NCI-H1048 (cell line): ENCODE measurements around the gene ZNF627.
"Not testable (repeated sequence)": the region's sequence is repeated elsewhere in the genome, so short reads cannot be mapped to it uniquely, and the experiment has no call there.

Experiments used
- DNase-seq: peaks from one replicate; lab custom pipeline; 2025; lab: John Stamatoyannopoulos, UW

The ZNF627 gene

DNA sequence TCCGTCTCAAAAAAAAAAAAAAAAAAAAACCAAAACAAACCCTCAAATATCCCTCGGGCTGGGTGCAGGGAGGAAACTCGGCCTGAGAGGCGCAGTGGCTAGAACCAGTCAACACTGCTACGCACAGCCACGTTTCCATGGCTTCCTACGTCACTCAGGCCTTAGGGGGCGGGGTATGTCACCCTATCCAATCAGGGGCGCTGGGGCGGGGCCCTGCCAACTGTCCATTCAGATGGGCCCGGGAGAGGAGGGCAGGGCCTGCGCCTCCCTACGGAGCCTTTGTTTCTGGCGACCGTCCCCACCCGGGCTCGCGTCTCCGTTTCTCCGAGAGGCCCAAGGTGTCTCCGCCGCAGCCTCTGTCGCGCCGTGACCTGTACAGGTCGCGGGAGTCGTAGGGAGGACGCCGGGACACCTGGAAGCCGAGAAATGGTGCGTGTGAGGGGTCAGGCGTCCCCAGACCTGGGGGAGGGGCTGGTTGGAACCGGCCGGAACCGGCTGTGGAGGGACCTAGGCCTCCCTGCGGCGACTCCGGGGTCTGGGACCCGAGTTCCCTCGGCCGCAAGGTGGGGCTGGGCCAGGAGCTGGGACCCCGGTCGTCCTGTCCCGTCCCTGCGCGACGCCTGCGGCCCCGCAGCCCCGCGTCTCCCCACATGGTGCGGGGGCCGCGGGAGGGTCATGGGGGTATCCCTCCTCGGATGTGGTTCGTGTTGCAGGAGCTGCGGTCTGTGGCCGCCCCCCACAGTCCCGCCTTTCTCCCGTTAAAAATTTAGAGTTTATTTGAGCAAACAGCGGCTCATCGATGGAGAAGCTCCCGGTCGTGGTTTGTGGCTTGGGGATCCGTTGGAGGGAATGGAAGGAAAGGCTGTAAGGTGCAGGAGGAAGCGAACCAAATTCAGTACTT lies at the start of gene ZNF627:
ZNF627 (plus strand) TSS at position 282 of the 901 bp plus-strand sequence; CDS start at position 427, 145 bp downstream.
- DNase-seq, result peak; percentile 95

- no peak for DNase-seq
Observed at GRCh38 chr19:11547929-11548700, 49.2 kb upstream of the ZNF627 start.

DNA sequence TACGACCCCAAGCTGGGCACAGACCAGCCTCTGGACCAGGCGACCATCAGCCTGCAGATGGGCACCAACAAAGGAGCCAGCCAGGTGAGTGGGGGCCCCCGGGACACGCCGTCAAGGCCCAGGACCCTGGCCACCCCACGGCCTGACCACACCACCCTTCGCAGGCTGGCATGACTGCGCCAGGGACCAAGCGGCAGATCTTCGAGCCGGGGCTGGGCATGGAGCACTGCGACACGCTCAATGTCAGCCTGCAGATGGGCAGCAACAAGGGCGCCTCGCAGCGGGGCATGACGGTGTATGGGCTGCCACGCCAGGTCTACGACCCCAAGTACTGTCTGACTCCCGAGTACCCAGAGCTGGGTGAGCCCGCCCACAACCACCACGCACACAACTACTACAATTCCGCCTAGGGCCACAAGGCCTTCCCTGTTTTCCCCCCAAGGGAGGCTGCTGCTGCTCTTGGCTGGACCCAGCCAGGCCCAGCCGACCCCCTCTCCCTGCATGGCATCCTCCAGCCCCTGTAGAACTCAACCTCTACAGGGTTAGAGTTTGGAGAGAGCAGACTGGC lies 47.8 kb upstream of the ZNF627 start:
- no peak for DNase-seq

- no peak for DNase-seq
Observed at GRCh38 chr19:11550265-11550664, 47.0 kb upstream of the ZNF627 start.

GRCh38 chr19:11551603-11552235 lies 45.6 kb upstream of the ZNF627 start:
- DNase-seq, result no peak

DNA sequence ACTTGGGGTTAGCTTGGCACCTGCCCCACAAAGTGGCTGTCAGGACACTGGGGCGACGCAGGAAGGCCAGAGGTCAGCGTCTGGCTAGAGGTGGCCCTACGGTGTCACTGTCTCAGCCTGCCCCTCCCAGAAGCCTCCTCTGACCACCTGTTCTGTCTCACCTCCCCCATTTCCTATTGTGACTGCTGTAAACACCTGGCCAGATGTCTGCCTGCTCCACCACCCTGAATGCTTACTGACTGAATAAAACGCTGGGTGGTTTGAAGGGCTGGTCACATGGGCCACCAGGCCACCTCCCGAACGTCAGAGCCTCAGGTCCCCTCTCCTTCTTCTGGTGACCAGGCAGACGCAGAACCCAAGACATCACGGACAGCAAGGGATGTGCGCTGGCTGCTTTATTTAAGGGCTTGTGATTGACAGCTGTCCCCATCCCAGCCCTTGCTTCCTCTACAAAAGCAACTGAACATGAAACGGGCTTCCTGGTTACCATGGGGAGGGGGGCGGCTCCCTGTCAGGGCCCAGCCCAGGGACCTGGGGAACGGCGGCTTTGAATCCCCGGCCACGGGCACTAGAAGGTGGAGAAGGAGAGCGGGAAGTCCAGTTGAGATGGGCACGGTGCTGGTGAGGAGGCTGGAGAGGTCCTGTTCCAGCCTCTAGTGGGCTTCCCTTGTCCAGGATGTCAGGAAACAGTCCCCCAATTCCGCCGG lies 44.5 kb upstream of the ZNF627 start:
- no peak for DNase-seq

DNA sequence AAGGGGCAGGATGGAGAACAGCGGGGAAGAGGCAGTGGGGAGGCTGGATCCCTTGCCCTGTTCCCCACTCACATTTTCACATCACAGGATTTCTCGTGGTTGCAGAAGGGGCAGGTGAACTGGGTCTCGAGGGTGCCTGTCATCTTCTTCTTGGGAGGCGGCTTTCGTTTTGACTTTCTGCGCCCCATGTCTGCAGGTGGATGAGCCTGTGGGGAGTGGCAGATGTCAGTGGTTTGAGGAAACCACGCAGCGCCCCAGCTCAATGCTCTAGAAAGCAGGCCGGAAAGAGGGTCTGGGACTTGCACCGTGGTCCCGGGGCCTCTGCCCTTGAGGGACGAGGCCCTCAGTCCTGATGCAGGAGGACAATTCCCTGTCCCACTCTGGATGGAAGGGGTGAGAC lies 43.1 kb upstream of the ZNF627 start:
- no peak for DNase-seq

GRCh38 chr19:11555246-11555645 lies 42.0 kb upstream of the ZNF627 start:
- no peak for DNase-seq

GRCh38 chr19:11556634-11557420 lies 40.5 kb upstream of the ZNF627 start:
- no peak for DNase-seq

DNA sequence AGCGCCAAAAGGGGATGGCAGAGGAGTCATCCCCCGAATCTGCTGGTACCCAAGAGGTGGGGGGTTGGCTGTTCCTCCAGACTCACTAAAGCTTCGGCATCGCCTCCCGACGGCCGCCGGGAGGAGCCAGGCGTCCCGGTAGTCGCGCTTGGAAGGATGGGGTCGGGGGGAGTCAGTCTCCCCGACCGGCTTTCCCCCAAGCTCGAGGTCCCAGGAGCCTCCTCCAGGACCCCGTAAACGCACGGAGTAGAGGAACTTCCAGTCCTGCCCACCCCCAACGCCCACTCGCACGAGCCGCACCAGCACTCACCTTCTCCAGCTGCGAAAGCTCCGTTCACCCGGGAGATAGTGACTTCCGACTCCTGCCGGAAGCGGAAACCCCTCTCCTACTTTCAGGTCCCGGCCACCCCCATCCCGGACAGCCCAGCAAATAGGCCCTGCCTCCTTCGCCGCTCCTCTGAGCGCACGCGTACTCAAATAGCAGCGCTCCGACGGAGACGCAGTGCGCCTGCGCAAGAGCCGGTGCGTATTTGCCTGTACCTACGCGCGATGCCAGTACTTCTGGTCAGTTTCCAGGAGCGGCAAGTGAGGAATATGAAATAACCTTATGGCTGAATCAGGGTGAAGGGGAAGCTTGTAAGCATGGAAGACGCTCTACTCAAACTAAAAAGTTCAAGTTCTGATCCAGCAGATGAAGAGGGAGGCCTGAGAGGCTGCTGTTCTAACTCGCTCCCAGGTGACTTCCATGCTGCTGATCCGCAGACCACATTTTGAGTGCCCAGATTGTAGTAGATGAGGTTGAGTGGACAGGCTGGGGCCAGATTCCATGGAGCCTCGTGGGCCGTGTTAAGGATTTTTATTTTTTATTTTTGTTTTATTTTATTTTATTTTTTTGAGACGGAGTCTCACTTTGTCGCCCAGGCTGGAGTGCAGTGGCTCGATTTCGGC lies 38.1 kb upstream of the ZNF627 start, which contains the start of gene ELOF1:
ELOF1 (minus strand) TSS at position 350 of the 948 bp plus-strand sequence. CDS start 4,883 bp downstream, outside the sequence.
- DNase-seq, result peak; percentile 93

- DNase-seq, result no peak
Observed at GRCh38 chr19:11560404-11561051, 36.8 kb upstream of the ZNF627 start.

DNA sequence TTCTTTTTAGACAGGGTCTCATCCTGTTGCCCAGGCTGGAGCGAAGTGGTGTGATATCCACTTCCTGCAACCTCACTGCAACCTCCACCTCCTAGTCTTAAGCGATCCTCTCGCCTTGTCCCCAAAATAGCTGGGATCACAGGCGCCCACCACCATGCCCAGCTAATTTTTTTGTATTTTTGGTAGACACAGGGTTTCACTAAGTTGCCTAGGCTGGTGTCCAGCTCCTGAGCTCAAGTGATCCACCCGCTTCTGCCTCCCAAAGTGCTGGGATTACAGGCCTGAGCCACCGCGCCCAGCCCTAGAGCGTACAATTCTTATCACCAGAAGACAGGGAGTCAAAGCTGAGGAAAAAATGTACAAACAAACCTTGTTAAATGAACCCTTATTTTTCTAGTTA lies 33.8 kb upstream of the ZNF627 start:
- no peak for DNase-seq

GRCh38 chr19:11564082-11564807 lies 33.0 kb upstream of the ZNF627 start:
- DNase-seq, result not testable (repeated sequence)

DNA sequence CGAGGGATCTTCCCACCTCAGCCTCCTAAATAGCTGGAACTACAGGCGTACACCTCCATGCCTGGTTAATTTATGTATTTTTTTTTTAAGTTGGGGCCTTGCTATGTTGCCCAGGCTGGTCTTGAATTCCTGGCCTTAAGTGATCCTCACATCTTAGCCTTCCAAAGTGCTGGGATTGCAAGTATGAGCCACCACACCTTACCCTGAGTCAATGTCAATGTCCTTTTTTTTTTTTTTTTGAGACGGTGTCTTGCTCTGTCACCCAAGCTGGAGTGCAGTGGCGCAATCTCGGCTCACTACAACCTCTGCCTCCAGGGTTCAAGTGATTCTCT lies 31.7 kb upstream of the ZNF627 start:
- DNase-seq, result not testable (repeated sequence)

GRCh38 chr19:11566164-11566563 lies 31.1 kb upstream of the ZNF627 start:
- DNase-seq, result no peak

DNA sequence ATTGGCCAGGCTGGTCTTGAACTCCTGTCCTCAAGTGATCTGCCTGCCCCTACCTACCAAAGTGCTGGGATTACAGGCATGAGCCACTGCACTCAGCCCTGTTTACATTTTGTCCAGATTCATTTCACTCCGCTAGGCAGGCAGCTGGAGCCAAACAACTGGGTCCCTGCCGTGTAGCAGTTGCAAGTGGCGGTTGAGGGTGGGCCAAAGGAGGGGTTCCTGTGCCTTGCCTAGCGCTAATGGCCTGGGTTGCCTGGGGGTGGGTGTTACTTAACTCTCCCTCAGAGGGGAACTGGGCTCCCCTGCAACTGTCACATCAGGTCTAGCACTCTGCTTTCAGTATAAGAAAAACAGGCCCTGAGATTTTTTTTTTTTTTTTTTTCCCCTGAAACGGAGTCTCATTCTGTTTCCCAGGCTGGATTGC lies 27.2 kb upstream of the ZNF627 start:
- no peak for DNase-seq

DNA sequence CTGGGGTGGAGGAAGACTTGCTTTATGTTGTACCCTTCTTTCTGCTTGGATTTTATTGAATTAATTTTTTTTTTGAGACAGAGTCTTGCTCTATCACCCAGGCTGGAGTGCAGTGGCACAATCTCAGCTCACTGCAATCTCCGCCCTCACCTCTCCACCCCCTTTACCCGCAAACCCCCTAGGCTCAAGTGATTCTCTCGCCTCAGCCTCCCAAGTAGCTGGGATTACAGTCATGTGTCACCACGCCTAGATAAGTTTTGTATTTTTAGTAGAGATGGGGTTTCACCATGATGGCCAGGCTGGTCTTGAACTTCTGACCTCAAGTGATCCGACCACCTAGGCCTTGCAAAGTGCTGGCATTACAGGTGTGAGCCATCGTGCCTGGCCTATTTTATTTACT lies 23.9 kb upstream of the ZNF627 start:
- not testable (repeated sequence) for DNase-seq

GRCh38 chr19:11573763-11574162 lies 23.5 kb upstream of the ZNF627 start:
- DNase-seq, result not testable (repeated sequence)
